Fibroblast of lung (primary cell): Measurements from ENCODE around the gene UBE2B. TPM values are rescaled to one million over a fixed set of nuclear protein-coding genes. Genes with fewer than 3 reads are reported as not detected.
"Not testable (repeated sequence)": the region's sequence is repeated elsewhere in the genome, so short reads cannot be mapped to it uniquely, and the experiment has no call there.

ENCODE experiments used
- DNase-seq, 2 donors: peaks; one replicate each; pipeline versions ENCODE4 v3.0.0 to v3.0.0-alpha.2; 2010; ENCODE audit warnings: low read depth in 2 of 2
- H2AFZ ChIP-seq: 2 replicates; pipeline ENCODE4 v1.5.1; 2012; ENCODE audit warnings: low read length, control low read depth, inconsistent platforms
- H3K27ac ChIP-seq: 2 replicates; pipeline ENCODE4 v1.5.1; 2011; ENCODE audit warnings: low read length, control low read depth; ENCODE audit not compliant: insufficient read depth
- H3K27me3 ChIP-seq: 2 replicates; pipeline ENCODE4 v1.5.1; 2011; ENCODE audit warnings: mild to moderate bottlenecking, low read length; ENCODE audit not compliant: control insufficient read depth, insufficient read depth
- H3K36me3 ChIP-seq: 2 replicates; pipeline ENCODE4 v1.5.1; 2011; ENCODE audit warnings: low read length; ENCODE audit not compliant: control insufficient read depth, insufficient read depth
- H3K4me1 ChIP-seq: 2 replicates; pipeline ENCODE4 v1.5.1; 2011; ENCODE audit warnings: low read length; ENCODE audit not compliant: control insufficient read depth, insufficient read depth; ENCODE audit errors: extremely low read depth
- H3K4me2 ChIP-seq: 2 replicates; pipeline ENCODE4 v1.5.1; 2011; ENCODE audit warnings: low read length, control low read depth; ENCODE audit not compliant: insufficient read depth; ENCODE audit errors: extremely low read depth
- H3K4me3 ChIP-seq, 4 experiments: fragments of 200-600 bp in 1 of 4; sonication (generic) in 1 of 4; replicated peaks in 1 of 4; 2 replicates each; pipeline ENCODE4 v1.5.1; 2011 to 2016; ENCODE audit warnings: low read length in 4 of 4, low read depth in 3 of 4, mild to moderate bottlenecking in 3 of 4, control low read depth in 2 of 4, inconsistent platforms in 1 of 4, mixed read lengths in 1 of 4; ENCODE audit not compliant: insufficient read depth in 1 of 4; ENCODE audit errors: control extremely low read depth in 1 of 4
- H3K79me2 ChIP-seq: 2 replicates; pipeline ENCODE4 v1.5.1; 2012; ENCODE audit warnings: mild to moderate bottlenecking, low read length, inconsistent platforms; ENCODE audit not compliant: control insufficient read depth, insufficient read depth
- H3K9ac ChIP-seq: 2 replicates; pipeline ENCODE4 v1.5.1; 2011; ENCODE audit warnings: mild to moderate bottlenecking, low read length, control low read depth; ENCODE audit not compliant: insufficient read depth
- H3K9me3 ChIP-seq: 2 replicates; pipeline ENCODE4 v1.5.1; 2012; ENCODE audit warnings: low read depth, low read length; ENCODE audit not compliant: control insufficient read depth, insufficient read depth
- H4K20me1 ChIP-seq: 2 replicates; pipeline ENCODE4 v1.5.1; 2011; ENCODE audit warnings: low read length; ENCODE audit not compliant: control insufficient read depth, insufficient read depth; ENCODE audit errors: extremely low read depth
- EZH2 ChIP-seq: IDR thresholded peaks from 2 replicates; pipeline ENCODE4 v1.5.1; 2012; ENCODE audit warnings: low read length, control low read depth, mild to moderate bottlenecking; ENCODE audit errors: missing control alignments
- polyA minus RNA-seq: library from RNA; depleted of rRNA, polyadenylated mRNA; stranded (reverse); fragments of >200 nt; gene quantifications from 2 replicates; pipeline ENCODE4 v1.2.3, GENCODE V29; 2011; ENCODE audit warnings: low replicate concordance
- polyA plus RNA-seq, 2 donors: library from polyadenylated mRNA; depleted of rRNA in 1 of 2; stranded (reverse) in 1 of 2; unstranded in 1 of 2; fragments of >200 nt; gene quantifications; 2 replicates each; pipeline ENCODE4 v1.2.1, GENCODE V29; 2011 to 2012; ENCODE audit warnings: missing spikeins in 1 of 2
- total RNA-seq: library from RNA; depleted of rRNA; stranded (reverse); fragments of >200 nt; gene quantifications from 2 replicates; pipeline ENCODE4 v1.2.1, GENCODE V29; 2014
- TF ChIP-seq, protein P1 (sequence below), 2 donors: IDR thresholded peaks in 1 of 2; conservative IDR thresholded peaks in 1 of 2; 1 replicate in 1 of 2; 2 replicates in 1 of 2; pipeline ENCODE4 v1.5.1; 2011 to 2012; ENCODE audit warnings: low read length in 2 of 2, control low read depth in 1 of 2, inconsistent platforms in 1 of 2, low read depth in 1 of 2, mild to moderate bottlenecking in 1 of 2

The UBE2B gene
- 24.4 and 31.9 TPM in 2 replicates for total RNA-seq
- polyA plus RNA-seq, result 75.8 and 93.2 TPM in 2 replicates
- 77.7 and 93.8 TPM in 2 replicates for polyA plus RNA-seq (2012)
- polyA minus RNA-seq, result 0.26 and 1.9 TPM in 2 replicates

DNA sequence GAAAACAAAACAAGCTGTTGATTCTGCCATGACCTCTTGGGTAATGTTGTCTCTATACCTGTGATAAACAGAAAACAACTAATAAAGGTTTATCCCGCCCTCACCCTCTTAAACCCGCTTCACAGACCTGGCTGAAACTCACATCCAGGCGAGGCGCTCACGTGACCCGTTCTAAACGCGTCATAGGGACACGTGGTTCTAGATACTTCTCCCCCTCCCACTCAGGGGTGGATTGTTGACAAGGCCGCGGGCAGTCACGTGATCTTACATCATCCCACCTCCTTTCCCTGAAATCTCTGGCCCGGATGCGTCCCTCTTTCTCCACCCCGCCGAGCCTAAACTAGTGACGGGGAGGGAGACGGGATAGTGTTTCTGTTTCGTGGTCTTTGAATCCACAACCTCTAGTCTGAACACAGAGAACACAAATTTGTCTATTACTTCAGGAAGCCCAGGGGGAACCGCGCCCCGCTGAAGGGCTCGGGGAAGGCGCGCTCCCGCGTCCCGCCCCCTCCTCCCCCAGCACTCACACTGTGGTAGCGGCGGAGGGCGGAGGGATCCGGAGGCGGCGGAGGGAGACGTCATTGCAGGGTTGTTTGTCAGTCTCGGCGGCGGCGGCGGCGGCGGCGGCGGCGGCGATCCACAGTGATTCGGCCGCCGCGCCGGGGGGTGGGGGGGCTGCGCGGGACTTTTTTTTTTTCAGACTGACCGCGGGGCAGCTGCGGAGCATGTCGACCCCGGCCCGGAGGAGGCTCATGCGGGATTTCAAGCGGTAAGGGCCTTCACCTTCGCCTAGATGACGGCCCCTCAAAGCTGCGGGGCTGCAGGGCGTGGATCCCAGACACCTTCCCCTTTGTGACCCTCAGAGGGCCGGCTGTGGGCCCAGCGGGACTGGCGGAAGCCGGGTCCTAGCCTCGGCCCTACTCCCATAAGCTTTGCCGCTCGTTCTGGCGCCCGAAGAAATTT, at the start of gene UBE2B:
Gene UBE2B (plus strand): TSS at position 699 of the 963 bp plus-strand sequence. CDS start 27 bp downstream, at position 726.
- H3K27ac ChIP-seq, result peak within 1 kb of the TSS; percentile 98
- peak within 1 kb of the TSS; percentile 92 for H3K4me2 ChIP-seq
- H3K9me3 ChIP-seq, result no peaks in the 10 kb centered on the region
- peak within 1 kb of the TSS; percentile 98 for H3K9ac ChIP-seq
- H3K79me2 ChIP-seq, result peaks cover 48% of the 10 kb centered on the region
- H4K20me1 ChIP-seq, result peaks cover 5% of the 10 kb centered on the region
- no peaks in the 10 kb centered on the region for H3K4me1 ChIP-seq
- peaks cover 3% of the 10 kb centered on the region for H3K36me3 ChIP-seq
- H2AFZ ChIP-seq, result peak within 1 kb of the TSS; percentile 89
- peak within 1 kb of the TSS; percentile 91 to 99 (median 94) for H3K4me3 ChIP-seq
- peak; percentile 100 for DNase-seq
- no peak for TF ChIP-seq EZH2
- TF ChIP-seq, protein P1, sequence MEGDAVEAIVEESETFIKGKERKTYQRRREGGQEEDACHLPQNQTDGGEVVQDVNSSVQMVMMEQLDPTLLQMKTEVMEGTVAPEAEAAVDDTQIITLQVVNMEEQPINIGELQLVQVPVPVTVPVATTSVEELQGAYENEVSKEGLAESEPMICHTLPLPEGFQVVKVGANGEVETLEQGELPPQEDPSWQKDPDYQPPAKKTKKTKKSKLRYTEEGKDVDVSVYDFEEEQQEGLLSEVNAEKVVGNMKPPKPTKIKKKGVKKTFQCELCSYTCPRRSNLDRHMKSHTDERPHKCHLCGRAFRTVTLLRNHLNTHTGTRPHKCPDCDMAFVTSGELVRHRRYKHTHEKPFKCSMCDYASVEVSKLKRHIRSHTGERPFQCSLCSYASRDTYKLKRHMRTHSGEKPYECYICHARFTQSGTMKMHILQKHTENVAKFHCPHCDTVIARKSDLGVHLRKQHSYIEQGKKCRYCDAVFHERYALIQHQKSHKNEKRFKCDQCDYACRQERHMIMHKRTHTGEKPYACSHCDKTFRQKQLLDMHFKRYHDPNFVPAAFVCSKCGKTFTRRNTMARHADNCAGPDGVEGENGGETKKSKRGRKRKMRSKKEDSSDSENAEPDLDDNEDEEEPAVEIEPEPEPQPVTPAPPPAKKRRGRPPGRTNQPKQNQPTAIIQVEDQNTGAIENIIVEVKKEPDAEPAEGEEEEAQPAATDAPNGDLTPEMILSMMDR (conservative IDR thresholded peaks at IDR 0.05 in 1 of 2, IDR thresholded peaks at IDR 0.05 in 1 of 2; ENCODE audit: low read depth in 1 of 2, low read length in 2 of 2), result no peak
- no peaks in the 10 kb centered on the region for H3K27me3 ChIP-seq

DNA sequence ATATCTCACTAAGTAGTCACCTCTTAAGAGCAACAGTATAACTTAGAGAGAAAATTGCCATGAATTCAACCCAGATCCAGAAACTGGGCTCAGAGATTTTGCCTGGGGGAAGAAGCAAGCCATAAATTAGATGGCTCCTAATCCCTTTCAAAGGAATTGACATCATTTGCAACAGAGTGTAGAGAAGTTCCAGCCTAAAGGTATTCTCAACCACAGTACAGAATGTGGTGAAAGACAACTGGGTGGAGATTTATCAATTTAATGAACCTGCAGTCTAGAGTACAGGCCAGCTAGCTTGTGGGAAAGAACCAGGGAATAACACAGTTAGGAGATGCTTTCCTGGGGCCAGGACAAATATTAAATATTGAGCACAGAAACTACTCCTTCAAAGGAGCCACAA, 44.0 kb upstream of the UBE2B start:
- H3K36me3 ChIP-seq, result no peaks in the 10 kb centered on the region

DNA sequence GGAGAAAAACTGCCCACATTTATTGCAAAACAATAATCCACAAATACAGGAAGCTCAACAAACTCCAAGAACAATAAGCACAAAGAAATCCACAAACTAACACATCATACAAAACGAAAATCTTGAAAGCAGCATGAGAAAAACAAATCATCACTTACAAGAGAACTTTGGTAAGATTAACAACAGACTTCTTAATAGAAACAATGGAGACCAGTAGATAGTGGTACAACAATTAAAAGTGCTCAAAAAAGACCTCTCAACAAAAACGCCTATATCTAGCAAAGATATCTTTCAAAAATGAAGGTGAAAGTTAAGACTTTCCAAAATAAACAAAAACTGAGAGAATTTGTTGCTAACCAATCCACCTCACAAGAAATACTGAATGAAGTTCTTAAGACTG, 42.8 kb upstream of the UBE2B start:
- H3K27me3 ChIP-seq, result no peaks in the 10 kb centered on the region
- H3K36me3 ChIP-seq, result no peaks in the 10 kb centered on the region
- H3K79me2 ChIP-seq, result no peaks in the 10 kb centered on the region
- no peak overlapping the region for H3K4me3 ChIP-seq
- peak in 1 of 2 donors; percentile 3 for DNase-seq
- no peak overlapping the region for H3K4me2 ChIP-seq
- H2AFZ ChIP-seq, result no peak overlapping the region
- H3K4me1 ChIP-seq, result no peaks in the 10 kb centered on the region
- no peaks in the 10 kb centered on the region for H3K9me3 ChIP-seq
- H3K27ac ChIP-seq, result no peak overlapping the region
- no peaks in the 10 kb centered on the region for H4K20me1 ChIP-seq
- no peak for TF ChIP-seq EZH2
- TF ChIP-seq, protein P1 (conservative IDR thresholded peaks at IDR 0.05 in 1 of 2, IDR thresholded peaks at IDR 0.05 in 1 of 2; ENCODE audit: low read depth in 1 of 2, low read length in 2 of 2), result no peak
- H3K9ac ChIP-seq, result no peak overlapping the region

More for the DNA sequence above, 44.0 kb upstream of the UBE2B start:
- no peak for DNase-seq
- Histone ChIP-seq H3K27ac (no peak overlapping the region), H3K4me3 (no peak overlapping the region), H3K4me1 (no peaks in the 10 kb centered on the region), H3K4me2 (no peak overlapping the region), H3K27me3 (no peaks in the 10 kb centered on the region), H2AFZ (no peak overlapping the region), H4K20me1 (no peaks in the 10 kb centered on the region), H3K79me2 (no peaks in the 10 kb centered on the region), H3K9me3 (no peaks in the 10 kb centered on the region), H3K9ac (no peak overlapping the region)
- TF ChIP-seq, protein P1 (conservative IDR thresholded peaks at IDR 0.05 in 1 of 2, IDR thresholded peaks at IDR 0.05 in 1 of 2; ENCODE audit: low read depth in 1 of 2, low read length in 2 of 2), result no peak
- no peak for TF ChIP-seq EZH2

DNA sequence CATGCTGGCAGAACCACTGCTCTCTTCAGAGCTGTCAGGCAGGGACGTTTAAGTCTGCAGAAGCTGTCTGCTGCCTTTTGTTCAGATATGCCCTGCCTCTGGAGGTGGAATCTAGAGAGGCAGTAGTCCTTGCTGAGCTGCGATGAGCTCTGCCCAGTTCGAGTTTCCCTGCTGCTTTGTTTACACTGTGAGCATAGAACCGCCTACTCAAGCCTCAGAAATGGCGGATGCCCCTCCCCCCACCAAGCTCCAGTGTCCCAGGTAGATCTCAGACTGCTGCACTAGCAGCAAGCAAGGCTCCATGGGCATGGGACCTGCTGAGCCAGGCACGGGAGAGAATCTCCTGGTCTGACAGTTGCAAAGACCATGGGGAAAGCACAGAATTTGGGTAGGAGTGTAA, 34.5 kb upstream of the UBE2B start:
- H3K4me2 ChIP-seq, result not testable (repeated sequence)

More for the DNA sequence above, 34.5 kb upstream of the UBE2B start:
- H3K27me3 ChIP-seq, H3K36me3 ChIP-seq, H3K4me1 ChIP-seq, DNase-seq, H3K4me3 ChIP-seq, H2AFZ ChIP-seq, H4K20me1 ChIP-seq, H3K79me2 ChIP-seq, H3K27ac ChIP-seq, H3K9me3 ChIP-seq, H3K9ac ChIP-seq: not testable (repeated sequence)
